Ectodermal cell (in vitro differentiated cells): ENCODE data around the gene APBA2.
A peak's percentile ranks its signal among the peaks of the same experiment; 100 is the strongest.

ENCODE experiments used
- H3K27ac ChIP-seq: 2 replicates; pipeline ENCODE4 v1.7.0; 2013; ENCODE audit warnings: mild to moderate bottlenecking, low read depth, low read length; ENCODE audit not compliant: insufficient read depth, poor library complexity, severe bottlenecking
- H3K27me3 ChIP-seq: 2 replicates; pipeline ENCODE4 v1.7.0; 2013; ENCODE audit warnings: mild to moderate bottlenecking, low read length; ENCODE audit not compliant: insufficient read depth, control insufficient read depth, poor library complexity, severe bottlenecking
- H3K36me3 ChIP-seq: one replicate; pipeline ENCODE4 v1.7.0; 2013; ENCODE audit warnings: low read length; ENCODE audit not compliant: control insufficient read depth, insufficient read depth
- H3K4me1 ChIP-seq: one replicate; pipeline ENCODE4 v1.7.0; 2013; ENCODE audit warnings: low read length; ENCODE audit not compliant: control insufficient read depth, insufficient read depth
- H3K4me3 ChIP-seq: 2 replicates; pipeline ENCODE4 v1.7.0; 2013; ENCODE audit warnings: low read depth, low read length, control low read depth; ENCODE audit not compliant: insufficient read depth
- H3K9me3 ChIP-seq: 2 replicates; pipeline ENCODE4 v1.7.0; 2013; ENCODE audit warnings: mild to moderate bottlenecking, low read length, moderate library complexity; ENCODE audit not compliant: control insufficient read depth
- WGBS, 2 experiments: methylation state at CpG; one replicate each; pipeline ENCODE4 v1.1.7; 2013; ENCODE audit warnings: missing lambda C conversion rate in 2 of 2; 5-methylcytosine and 5-hydroxymethylcytosine counted together

APBA2 gene

DNA sequence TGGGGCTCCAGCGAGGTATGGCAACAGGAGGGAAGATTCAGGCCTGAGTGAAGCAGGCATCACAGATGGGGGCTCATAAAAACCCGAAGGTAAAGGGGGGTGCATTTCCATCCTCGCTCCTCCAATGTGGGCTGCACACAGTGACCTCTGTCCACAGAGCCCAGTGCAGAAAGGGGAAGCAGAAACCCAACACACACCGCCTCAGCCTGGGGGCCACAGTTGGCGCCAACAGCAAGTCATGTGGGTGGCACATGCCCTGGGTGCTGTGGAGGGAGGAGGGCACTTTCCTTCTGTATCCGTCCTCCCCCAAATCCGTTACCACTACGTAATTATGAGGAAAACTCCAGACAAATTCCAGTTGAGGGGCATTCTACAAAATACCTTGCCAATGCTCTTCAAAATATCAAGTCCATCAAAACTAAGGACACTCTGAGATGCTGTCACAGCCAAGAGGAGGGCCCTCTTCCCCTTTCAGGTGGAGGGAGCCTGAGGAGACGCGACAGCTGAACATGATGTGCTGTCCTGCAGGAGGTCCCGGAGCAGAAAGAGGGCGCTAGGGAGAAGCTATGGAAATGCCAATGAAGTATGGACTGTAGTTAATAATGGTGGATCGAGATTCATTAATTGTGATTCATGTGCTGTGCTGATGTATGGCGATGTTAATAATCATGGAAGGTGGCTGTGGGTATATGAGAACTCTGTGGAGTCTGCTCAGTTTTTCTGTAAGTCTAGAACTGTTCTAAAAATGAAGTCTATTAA, 16.4 kb downstream of the APBA2 start:
- H3K4me1 ChIP-seq = peaks cover 4% of the 10 kb centered on the region
- 91% methylated on average over 14 of the region's 14 CpGs for WGBS, 2 experiments
- no peaks in the 10 kb centered on the region for H3K27me3 ChIP-seq
- no peaks in the 10 kb centered on the region for H3K36me3 ChIP-seq
- no peak overlapping the region for H3K27ac ChIP-seq
- no peak overlapping the region for H3K4me3 ChIP-seq
- H3K9me3 ChIP-seq = no peaks in the 10 kb centered on the region

DNA sequence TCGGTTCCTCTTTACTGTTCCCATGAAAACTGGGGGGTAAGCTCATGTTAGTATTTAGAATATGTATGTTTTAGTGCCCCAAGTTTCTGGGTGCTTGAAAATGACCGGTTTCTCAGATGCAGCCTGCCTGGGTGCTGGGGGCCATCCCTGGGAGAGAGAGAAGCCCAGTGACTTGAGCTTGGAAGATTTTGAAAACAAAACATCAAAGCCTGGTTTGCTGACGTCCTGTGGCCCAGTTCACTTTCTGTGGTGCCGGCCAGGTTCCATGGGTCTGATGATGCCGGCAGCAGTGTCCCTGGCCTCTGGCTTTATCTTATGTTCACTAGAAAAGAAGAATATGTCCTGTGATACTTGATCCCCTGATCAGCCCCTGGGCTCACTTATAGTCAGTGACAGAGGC, 17.1 kb downstream of the APBA2 start:
- Histone ChIP-seq H3K4me3 (no peak overlapping the region), H3K9me3 (no peaks in the 10 kb centered on the region), H3K27me3 (no peaks in the 10 kb centered on the region), H3K36me3 (no peaks in the 10 kb centered on the region), H3K27ac (no peak overlapping the region), H3K4me1 (peaks cover 4% of the 10 kb centered on the region)
- WGBS, 2 experiments = 95 to 98% methylated on average over 5 of the region's 5 CpGs

DNA sequence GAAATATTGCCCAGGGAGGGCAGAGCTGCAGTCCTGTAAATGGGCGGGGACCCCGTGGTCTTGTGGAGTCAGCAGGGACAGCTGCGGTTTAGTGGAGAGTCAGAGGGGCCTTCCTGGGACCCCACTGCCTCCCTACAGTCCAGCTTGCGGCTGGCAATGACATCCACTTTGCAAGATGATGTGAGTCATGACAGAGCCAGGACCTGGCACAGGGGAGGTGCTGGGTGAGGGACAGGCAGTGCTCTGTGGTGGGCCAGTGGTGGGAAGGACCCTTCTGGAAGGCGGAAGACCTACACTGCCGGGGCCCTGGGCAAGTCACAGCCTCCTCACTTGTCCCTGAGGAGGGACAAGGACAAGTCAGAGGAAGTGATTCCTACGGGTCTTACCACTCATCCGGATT, 17.8 kb downstream of the APBA2 start:
- WGBS, 2 experiments = 93 to 95% methylated on average over 8 of the region's 8 CpGs

DNA sequence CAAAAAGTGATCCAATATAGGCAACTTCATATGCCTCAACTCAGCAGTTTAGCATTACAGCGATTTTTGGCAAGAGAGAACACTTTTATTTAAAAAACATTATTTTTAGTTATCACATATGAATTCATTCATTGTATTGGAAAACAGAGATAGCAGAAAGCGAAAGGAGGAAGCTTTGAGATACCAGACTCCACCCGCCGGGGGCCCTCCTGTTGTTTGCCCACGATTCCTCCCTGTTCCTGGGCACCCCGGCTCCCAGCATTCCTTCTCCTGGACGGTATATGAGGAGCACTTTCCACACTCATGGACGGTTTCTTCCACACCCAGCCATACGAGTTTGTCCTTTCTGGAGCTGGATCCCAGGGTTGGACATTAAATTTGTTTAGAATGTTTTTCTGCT, 18.2 kb downstream of the APBA2 start:
- Histone ChIP-seq H3K4me3 (no peak overlapping the region), H3K27me3 (no peaks in the 10 kb centered on the region), H3K4me1 (peaks cover 4% of the 10 kb centered on the region), H3K27ac (no peak overlapping the region), H3K9me3 (no peaks in the 10 kb centered on the region), H3K36me3 (no peaks in the 10 kb centered on the region)
- 88 to 91% methylated on average over 8 of the region's 9 CpGs for WGBS, 2 experiments

More for the DNA sequence above, 17.8 kb downstream of the APBA2 start:
- Histone ChIP-seq H3K4me1 (peaks cover 4% of the 10 kb centered on the region), H3K36me3 (no peaks in the 10 kb centered on the region), H3K4me3 (no peak overlapping the region), H3K9me3 (no peaks in the 10 kb centered on the region), H3K27ac (no peak overlapping the region), H3K27me3 (no peaks in the 10 kb centered on the region)

DNA sequence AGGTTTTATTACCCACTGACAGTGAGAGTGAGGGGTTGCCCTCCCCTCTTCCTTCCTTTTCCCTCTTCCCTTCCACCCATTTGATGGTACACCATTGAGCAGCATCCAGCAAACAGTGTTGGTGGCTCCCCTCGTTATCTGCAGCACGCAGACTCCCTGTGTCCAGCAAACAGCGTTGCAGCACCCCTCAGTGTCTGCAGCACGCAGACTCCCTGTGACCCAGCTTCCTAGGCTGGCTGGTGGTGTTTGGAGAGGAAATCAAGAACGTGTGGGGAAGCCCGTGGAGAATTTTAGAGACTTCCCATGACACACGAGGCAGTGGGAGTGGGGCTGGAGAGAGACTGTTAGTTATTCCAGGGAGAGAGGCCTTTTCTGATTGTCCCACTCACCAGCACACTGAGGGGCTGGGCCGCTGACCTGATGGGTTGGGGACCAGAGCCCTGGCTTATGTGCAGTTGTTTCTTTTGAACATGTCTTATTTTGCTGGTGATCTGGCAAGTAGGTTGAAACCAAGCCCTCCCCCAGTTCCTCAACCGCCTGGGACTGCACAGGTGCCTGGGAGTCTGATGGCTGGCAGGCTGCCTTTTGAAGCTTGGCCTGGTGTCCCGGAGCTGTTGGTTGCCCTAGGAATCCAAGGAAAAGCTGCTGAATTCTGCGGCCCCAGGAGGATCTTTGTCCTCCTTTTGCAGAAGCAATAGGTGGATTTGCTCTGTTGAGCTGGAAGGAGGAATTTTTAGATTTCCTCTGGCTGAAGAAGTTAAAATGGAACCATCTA, 19.0 kb downstream of the APBA2 start:
- Histone ChIP-seq H3K4me3 (no peak overlapping the region), H3K27ac (no peak overlapping the region), H3K27me3 (no peaks in the 10 kb centered on the region), H3K36me3 (no peaks in the 10 kb centered on the region), H3K9me3 (no peaks in the 10 kb centered on the region), H3K4me1 (peaks cover 4% of the 10 kb centered on the region)
- WGBS, 2 experiments = 83 to 86% methylated on average over 11 of the region's 11 CpGs

DNA sequence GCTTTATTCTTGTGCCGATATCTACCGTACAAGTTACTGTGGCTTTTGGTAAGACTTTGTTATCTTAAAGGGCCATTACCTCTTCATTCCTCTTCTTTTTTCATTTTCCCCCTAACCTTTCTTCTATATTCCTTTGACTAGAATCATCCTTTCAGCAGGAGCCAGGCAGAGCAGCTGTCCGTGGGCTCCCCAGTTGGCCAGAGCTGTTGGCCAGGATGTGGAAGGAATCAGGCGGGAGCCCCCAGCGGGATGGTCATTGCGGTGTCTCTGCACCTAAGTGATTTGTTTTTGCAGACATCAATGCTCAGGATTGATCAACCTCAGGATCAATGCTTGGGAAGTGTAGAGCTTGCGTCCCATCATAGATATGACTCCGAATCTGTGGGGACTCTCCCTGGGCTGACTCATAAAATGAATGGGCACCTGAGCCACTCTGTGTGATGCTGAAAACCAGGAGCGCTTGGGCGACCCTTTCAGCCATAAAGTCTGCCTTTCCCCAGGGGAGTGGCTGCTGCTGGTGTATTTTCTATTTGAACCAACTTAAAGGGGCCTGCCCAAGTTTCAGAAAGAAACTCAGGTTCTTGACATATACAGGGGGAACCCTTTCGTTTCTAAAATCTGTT, 21.7 kb downstream of the APBA2 start:
- Histone ChIP-seq H3K9me3 (no peaks in the 10 kb centered on the region), H3K4me1 (peaks cover 15% of the 10 kb centered on the region), H3K27me3 (no peaks in the 10 kb centered on the region), H3K4me3 (no peak overlapping the region), H3K36me3 (no peaks in the 10 kb centered on the region), H3K27ac (no peak overlapping the region)
- 93 to 94% methylated on average over 11 of the region's 11 CpGs for WGBS, 2 experiments

DNA sequence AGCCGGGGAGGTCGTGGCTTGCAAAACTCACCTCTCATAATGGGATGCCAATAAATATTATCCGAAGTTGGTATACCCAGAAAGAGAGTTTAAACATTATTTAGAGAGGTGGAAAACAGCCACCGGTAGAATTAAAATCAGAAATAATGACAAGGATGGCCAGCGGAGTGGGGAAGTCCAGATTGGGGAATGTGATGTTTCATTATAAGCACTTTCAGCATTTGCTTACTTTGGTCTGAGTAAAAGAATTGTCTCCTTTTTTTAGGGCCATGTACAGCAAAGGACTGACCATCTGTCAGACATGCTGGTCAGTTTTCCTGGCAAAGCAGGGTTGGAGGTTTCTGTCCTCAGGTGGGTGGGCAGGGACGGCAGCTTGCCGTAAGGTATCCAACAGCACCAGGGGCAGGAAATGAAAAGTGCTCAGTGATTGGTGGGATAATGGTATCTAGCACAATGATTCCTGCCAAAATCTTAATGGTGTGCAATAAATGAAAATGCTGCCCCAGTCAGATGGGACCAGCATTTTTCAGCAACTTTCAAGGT, 24.3 kb downstream of the APBA2 start:
- whole genome bisulfite sequencing, 2 experiments = 92 to 93% methylated on average over 7 of the region's 7 CpGs
- H3K4me3 ChIP-seq = no peak overlapping the region
- peaks cover 28% of the 10 kb centered on the region for H3K4me1 ChIP-seq
- H3K27ac ChIP-seq = no peak overlapping the region
- H3K9me3 ChIP-seq = no peaks in the 10 kb centered on the region
- H3K36me3 ChIP-seq = no peaks in the 10 kb centered on the region
- no peaks in the 10 kb centered on the region for H3K27me3 ChIP-seq

DNA sequence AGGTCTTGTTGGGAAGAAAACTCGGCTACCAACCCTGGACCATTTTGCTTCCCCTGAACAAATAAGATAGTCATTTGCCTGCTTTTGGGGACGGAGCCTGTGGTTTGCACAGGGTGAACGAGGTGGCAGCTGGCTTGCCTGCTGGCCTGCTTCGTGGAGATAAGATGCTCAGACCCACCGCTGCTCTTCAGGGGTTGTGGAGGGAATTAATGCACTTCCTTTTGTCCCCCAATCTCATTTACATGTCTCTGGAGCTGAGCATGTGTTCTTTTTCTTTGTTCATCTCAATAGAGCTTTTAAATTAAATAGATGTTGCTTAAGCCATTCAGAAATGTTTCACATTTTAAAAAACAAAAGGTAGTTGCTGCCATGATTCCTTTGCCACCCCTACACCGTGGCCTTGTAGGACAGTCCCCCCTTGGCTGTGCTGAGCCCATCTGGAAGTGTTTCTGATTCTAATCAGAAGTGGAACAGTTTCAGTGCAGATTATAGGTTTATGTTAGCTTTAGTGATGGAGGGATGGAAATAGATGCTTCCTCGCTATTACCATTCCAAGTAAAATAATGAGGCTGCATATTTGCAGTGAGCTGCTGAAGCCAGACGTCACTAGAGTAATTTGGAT, 25.6 kb downstream of the APBA2 start:
- no peak overlapping the region for H3K4me3 ChIP-seq
- H3K27me3 ChIP-seq = no peaks in the 10 kb centered on the region
- peaks cover 26% of the 10 kb centered on the region for H3K4me1 ChIP-seq
- 43 to 45% methylated on average over 8 of the region's 8 CpGs for WGBS, 2 experiments
- no peaks in the 10 kb centered on the region for H3K36me3 ChIP-seq
- peak overlapping the region; percentile 27 for H3K27ac ChIP-seq
- no peaks in the 10 kb centered on the region for H3K9me3 ChIP-seq

DNA sequence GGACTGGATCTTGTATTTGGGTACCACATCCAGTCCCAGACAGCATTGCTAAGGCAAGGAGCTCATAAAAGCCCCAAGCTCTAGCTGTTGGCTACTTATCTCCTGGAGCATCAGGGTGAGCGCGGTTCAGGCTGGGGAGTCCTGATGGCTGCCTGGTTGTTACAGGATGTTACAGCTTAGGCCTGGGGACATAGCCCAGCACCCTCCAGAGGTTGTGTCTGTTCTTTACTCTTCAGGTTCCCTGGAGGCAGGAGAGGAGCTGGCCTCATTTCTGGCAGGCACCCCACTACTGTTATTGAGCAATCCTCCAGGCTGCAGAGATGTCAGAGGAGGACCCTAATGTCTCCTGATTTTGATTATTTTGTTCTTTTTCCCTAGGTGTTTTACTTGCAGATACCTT, 26.6 kb downstream of the APBA2 start:
- Histone ChIP-seq H3K27ac (no peak overlapping the region), H3K36me3 (no peaks in the 10 kb centered on the region), H3K27me3 (no peaks in the 10 kb centered on the region), H3K4me3 (no peak overlapping the region), H3K4me1 (peaks cover 26% of the 10 kb centered on the region), H3K9me3 (no peaks in the 10 kb centered on the region)
- WGBS, 2 experiments = 92 to 100% methylated on average over 2 of the region's 2 CpGs
